ENCODE data around the gene TMEM183A. TPM values are rescaled to one million over a fixed set of nuclear protein-coding genes. Genes with fewer than 3 reads are reported as not detected.

Gene TMEM183A
- total RNA-seq, 1 experiment from 2014 or later: 119 TPM

DNA sequence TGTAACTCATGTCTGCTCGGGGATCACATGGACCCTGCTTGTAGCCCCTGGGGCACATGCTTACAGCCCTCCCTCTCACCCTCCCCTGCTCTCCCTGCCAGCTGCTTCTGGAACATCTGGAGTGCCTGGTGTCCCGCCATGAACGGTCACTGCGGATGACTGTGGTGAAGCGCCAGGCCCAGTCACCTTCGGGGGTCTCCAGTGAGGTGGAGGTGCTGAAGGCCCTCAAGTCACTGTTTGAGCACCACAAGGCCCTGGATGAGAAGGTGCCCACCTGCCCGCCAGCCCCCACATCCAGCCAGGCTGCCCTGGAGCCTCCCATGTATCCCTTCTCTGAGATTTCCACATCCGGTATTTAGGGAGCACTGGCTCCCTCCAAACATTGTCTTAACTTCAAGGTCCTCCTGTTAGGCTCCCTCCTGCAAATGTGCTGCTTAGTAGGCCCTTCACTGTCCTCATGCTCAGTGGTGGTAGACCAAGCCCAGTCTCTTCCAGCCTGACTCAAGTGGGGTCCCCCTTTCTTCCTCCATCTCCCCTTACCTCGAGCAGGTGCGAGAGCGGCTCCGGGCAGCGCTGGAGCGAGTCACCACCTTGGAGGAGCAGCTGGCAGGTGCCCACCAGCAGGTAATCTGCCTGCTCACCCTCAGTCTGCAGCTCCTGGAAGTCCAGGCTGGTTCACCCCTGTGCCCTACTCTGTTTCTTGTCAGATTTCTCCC is 36.8 kb downstream of the TMEM183A start:
- CTCF ChIA-PET: no interaction called here

DNA sequence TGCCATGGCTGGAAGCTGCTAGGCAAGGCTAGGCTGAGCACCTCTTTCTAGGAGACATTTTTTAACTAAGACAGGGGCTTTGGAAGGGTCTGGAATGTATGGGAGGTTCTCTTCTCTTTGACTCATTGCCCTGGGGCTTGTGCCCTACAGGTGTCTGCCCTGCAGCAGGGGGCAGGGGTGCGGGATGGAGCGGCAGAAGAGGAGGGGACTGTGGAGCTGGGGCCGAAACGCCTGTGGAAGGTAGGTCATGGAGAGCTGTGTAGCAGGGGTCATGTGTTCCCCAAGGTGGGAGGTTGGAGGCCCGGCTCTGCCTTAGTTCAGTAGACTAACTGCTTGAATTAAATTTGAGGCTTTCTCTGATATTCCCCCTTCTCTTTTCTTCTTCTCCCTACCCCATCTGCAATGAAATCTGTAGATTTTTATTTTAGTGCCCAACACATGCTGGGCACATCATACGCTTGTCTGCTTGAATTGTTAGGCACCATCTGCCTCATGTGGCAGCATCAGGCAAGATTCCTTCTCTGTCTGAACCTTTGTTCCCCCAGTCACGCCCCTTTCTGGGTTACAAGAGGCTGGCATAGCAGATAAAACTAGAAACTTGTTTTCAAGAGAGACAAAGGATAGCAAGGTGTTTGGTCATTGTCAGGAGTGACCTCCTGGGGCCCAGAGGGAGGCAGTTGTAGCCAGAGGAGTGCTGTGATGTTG is 37.5 kb downstream of the TMEM183A start:
- peaks cover 7% of the 10 kb centered on the region; the same call in 1 of the 2 replicates for H3K4me1 ChIP-seq (ENCODE audit: insufficient read depth, low read length)
- CTCF ChIA-PET: no interaction called here
- no peak for DNase-seq
- H3K9me2 ChIP-seq (replicated peaks; ENCODE audit: low read length): no peaks in the 10 kb centered on the region
- no peaks in the 10 kb centered on the region for H3K27me3 ChIP-seq (ENCODE audit: low read length)
- H3K79me2 ChIP-seq (ENCODE audit: low read length): no peaks in the 10 kb centered on the region
- intact Hi-C loops (cut with micrococcal nuclease): no loop called here
- no peak for ATAC-seq
- no TSS peak for BruUV-seq (replicated peaks)
- POLR2A ChIA-PET (ENCODE audit: unreplicated experiment): no interaction called here
- H3K9ac ChIP-seq (ENCODE audit: low read length): no peak overlapping the region
- H3K9me3 ChIP-seq (ENCODE audit: low read length): no peaks in the 10 kb centered on the region
- no peaks in the 10 kb centered on the region for H3K36me3 ChIP-seq (ENCODE audit: low read depth, low read length)
- H3K4me2 ChIP-seq (ENCODE audit: low read length): no peak overlapping the region
- no peak overlapping the region for H3K27ac ChIP-seq (ENCODE audit: low read length)
- no peak for TF ChIP-seq EZH2 (IDR thresholded peaks at IDR 0.05; ENCODE audit: low read length, unreplicated experiment)
- no peak for TF ChIP-seq EZH2phosphoT487 (IDR thresholded peaks at IDR 0.05; ENCODE audit: borderline replicate concordance, low read length)
- TF ChIP-seq, protein P1, sequence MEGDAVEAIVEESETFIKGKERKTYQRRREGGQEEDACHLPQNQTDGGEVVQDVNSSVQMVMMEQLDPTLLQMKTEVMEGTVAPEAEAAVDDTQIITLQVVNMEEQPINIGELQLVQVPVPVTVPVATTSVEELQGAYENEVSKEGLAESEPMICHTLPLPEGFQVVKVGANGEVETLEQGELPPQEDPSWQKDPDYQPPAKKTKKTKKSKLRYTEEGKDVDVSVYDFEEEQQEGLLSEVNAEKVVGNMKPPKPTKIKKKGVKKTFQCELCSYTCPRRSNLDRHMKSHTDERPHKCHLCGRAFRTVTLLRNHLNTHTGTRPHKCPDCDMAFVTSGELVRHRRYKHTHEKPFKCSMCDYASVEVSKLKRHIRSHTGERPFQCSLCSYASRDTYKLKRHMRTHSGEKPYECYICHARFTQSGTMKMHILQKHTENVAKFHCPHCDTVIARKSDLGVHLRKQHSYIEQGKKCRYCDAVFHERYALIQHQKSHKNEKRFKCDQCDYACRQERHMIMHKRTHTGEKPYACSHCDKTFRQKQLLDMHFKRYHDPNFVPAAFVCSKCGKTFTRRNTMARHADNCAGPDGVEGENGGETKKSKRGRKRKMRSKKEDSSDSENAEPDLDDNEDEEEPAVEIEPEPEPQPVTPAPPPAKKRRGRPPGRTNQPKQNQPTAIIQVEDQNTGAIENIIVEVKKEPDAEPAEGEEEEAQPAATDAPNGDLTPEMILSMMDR (conservative IDR thresholded peaks at IDR 0.05; ENCODE audit: low read depth, low read length): no peak
- H3K4me3 ChIP-seq (ENCODE audit: low read length): no peak overlapping the region
- no peak overlapping the region for H2AFZ ChIP-seq (ENCODE audit: low read length)
- no peaks in the 10 kb centered on the region for H3F3A ChIP-seq (ENCODE audit: low read length, unreplicated experiment)
- H4K20me1 ChIP-seq (ENCODE audit: low read length): no peaks in the 10 kb centered on the region

More for the DNA sequence above, 36.8 kb downstream of the TMEM183A start:
- Histone ChIP-seq H3K9me3 (ENCODE audit: low read length) (no peaks in the 10 kb centered on the region), H3K27me3 (ENCODE audit: low read length) (no peaks in the 10 kb centered on the region), H3K4me3 (ENCODE audit: low read length) (no peak overlapping the region), H3F3A (ENCODE audit: low read length, unreplicated experiment) (no peaks in the 10 kb centered on the region), H3K4me2 (ENCODE audit: low read length) (no peak overlapping the region), H2AFZ (ENCODE audit: low read length) (no peak overlapping the region), H3K36me3 (ENCODE audit: low read depth, low read length) (no peaks in the 10 kb centered on the region), H3K4me1 (ENCODE audit: insufficient read depth, low read length) (peaks cover 7% of the 10 kb centered on the region; the same call in 1 of the 2 replicates), H4K20me1 (ENCODE audit: low read length) (no peaks in the 10 kb centered on the region), H3K9me2 (replicated peaks; ENCODE audit: low read length) (no peaks in the 10 kb centered on the region), H3K27ac (ENCODE audit: low read length) (no peak overlapping the region), H3K9ac (ENCODE audit: low read length) (no peak overlapping the region), H3K79me2 (ENCODE audit: low read length) (no peaks in the 10 kb centered on the region)
- TF ChIP-seq EZH2phosphoT487 (IDR thresholded peaks at IDR 0.05; ENCODE audit: borderline replicate concordance, low read length): no peak
- TF ChIP-seq, protein P1 (conservative IDR thresholded peaks at IDR 0.05; ENCODE audit: low read depth, low read length): no peak
- no peak for TF ChIP-seq EZH2 (IDR thresholded peaks at IDR 0.05; ENCODE audit: low read length, unreplicated experiment)
- ATAC-seq (no peak), DNase-seq (no peak)
- BruUV-seq (replicated peaks): no TSS peak
- intact Hi-C loops (cut with micrococcal nuclease): no loop called here
- POLR2A ChIA-PET (ENCODE audit: unreplicated experiment): no interaction called here

DNA sequence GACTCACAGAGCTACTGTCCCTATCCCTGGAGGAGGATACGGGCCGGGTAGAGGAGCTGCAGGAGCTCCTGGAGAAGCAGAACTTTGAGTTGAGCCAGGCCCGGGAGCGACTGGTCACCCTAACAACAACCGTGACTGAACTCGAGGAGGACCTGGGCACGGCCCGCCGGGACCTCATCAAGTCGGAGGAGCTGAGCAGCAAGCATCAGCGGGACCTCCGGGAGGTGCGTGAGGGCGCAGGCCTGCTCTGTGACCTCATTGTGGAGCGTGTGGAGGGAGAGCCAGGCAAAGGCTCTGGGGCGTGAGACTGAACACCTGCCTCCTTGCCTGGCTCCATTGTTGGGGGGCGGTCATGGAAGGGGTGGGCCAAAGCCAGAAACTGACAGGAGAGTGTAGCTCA is 38.2 kb downstream of the TMEM183A start:
- Histone ChIP-seq H3K9me3 (ENCODE audit: low read length) (no peaks in the 10 kb centered on the region), H3F3A (ENCODE audit: low read length, unreplicated experiment) (no peaks in the 10 kb centered on the region), H3K9me2 (replicated peaks; ENCODE audit: low read length) (no peaks in the 10 kb centered on the region), H3K4me2 (ENCODE audit: low read length) (no peak overlapping the region), H3K9ac (ENCODE audit: low read length) (no peak overlapping the region), H2AFZ (ENCODE audit: low read length) (no peak overlapping the region), H4K20me1 (ENCODE audit: low read length) (no peaks in the 10 kb centered on the region), H3K79me2 (ENCODE audit: low read length) (no peaks in the 10 kb centered on the region), H3K36me3 (ENCODE audit: low read depth, low read length) (no peaks in the 10 kb centered on the region), H3K4me3 (ENCODE audit: low read length) (no peak overlapping the region), H3K27ac (ENCODE audit: low read length) (no peak overlapping the region), H3K27me3 (ENCODE audit: low read length) (no peaks in the 10 kb centered on the region), H3K4me1 (ENCODE audit: insufficient read depth, low read length) (peaks cover 7% of the 10 kb centered on the region; the same call in 1 of the 2 replicates)
- ChIA-PET POLR2A (ENCODE audit: unreplicated experiment) (no interaction called here), CTCF (no interaction called here)
- DNase-seq (no peak), ATAC-seq (no peak)
- intact Hi-C loops (cut with micrococcal nuclease): no loop called here
- no peak for TF ChIP-seq EZH2 (IDR thresholded peaks at IDR 0.05; ENCODE audit: low read length, unreplicated experiment)
- TF ChIP-seq, protein P1 (conservative IDR thresholded peaks at IDR 0.05; ENCODE audit: low read depth, low read length): no peak
- TF ChIP-seq EZH2phosphoT487 (IDR thresholded peaks at IDR 0.05; ENCODE audit: borderline replicate concordance, low read length): no peak
- no TSS peak for BruUV-seq (replicated peaks)

Measured in PC-3 (cell line).